ENCODE data around the gene PCDHB13.
"Not testable (repeated sequence)": the region's sequence is repeated elsewhere in the genome, so short reads cannot be mapped to it uniquely, and the experiment has no call there.

The PCDHB13 gene

GRCh38 chr5:141180313-141180712 lies 33.4 kb upstream of the PCDHB13 start:
- H3K4me3 ChIP-seq (ENCODE audit: control insufficient read depth, low read depth, low read length): no peak overlapping the region
- no peak for TF ChIP-seq CTCF (IDR thresholded peaks at IDR 0.05; ENCODE audit: control insufficient read depth, insufficient read depth, low read depth, low read length, missing control alignments)
- no peak for DNase-seq (ENCODE audit: low read depth)

- no peak for DNase-seq (ENCODE audit: low read depth)
These were observed 31.5 kb upstream of the PCDHB13 start, which contains the start of gene PCDHB16 for GRCh38 chr5:141182248-141182647. Gene PCDHB16 (plus strand): TSS chr5:141182387. CDS start chr5:141182560, 173 bp downstream.

DNA sequence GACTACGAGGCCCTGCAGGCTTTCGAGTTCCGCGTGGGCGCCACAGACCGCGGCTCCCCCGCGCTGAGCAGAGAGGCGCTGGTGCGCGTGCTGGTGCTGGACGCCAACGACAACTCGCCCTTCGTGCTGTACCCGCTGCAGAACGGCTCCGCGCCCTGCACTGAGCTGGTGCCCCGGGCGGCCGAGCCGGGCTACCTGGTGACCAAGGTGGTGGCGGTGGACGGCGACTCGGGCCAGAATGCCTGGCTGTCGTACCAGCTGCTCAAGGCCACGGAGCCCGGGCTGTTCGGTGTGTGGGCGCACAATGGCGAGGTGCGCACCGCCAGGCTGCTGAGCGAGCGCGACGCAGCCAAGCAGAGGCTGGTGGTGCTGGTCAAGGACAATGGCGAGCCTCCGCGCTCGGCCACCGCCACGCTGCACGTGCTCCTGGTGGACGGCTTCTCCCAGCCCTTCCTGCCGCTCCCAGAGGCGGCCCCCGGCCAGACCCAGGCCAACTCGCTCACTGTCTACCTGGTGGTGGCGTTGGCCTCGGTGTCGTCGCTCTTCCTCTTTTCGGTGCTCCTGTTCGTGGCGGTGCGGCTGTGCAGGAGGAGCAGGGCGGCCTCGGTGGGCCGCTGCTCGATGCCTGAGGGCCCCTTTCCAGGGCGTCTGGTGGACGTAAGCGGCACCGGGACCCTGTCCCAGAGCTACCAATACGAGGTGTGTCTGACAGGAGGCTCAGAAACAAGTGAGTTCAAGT lies 29.4 kb upstream of the PCDHB13 start:
- DNase-seq (ENCODE audit: low read depth); H3K4me3 ChIP-seq (ENCODE audit: control insufficient read depth, low read depth, low read length): not testable (repeated sequence)

More at GRCh38 chr5:141182248-141182647, 31.5 kb upstream of the PCDHB13 start, which contains the start of gene PCDHB16:
- peak within 1 kb of the TSS; percentile 34 for H3K4me3 ChIP-seq (ENCODE audit: control insufficient read depth, low read depth, low read length)
- peak; percentile 61 for TF ChIP-seq CTCF (IDR thresholded peaks at IDR 0.05; ENCODE audit: control insufficient read depth, insufficient read depth, low read depth, low read length, missing control alignments)

- peak within 1 kb of the TSS; percentile 27 for H3K4me3 ChIP-seq (ENCODE audit: control insufficient read depth, low read depth, low read length)
- no peak for DNase-seq (ENCODE audit: low read depth)
- TF ChIP-seq CTCF (IDR thresholded peaks at IDR 0.05; ENCODE audit: control insufficient read depth, insufficient read depth, low read depth, low read length, missing control alignments): peak; percentile 70
These were observed 26.7 kb upstream of the PCDHB13 start, which contains the start of gene PCDHB9 for GRCh38 chr5:141186897-141187512. Gene PCDHB9 (plus strand): TSS chr5:141187161. CDS start chr5:141187319, 158 bp downstream.

GRCh38 chr5:141188682-141189081 lies 25.0 kb upstream of the PCDHB13 start:
- not testable (repeated sequence) for H3K4me3 ChIP-seq (ENCODE audit: control insufficient read depth, low read depth, low read length); DNase-seq (ENCODE audit: low read depth)

DNA sequence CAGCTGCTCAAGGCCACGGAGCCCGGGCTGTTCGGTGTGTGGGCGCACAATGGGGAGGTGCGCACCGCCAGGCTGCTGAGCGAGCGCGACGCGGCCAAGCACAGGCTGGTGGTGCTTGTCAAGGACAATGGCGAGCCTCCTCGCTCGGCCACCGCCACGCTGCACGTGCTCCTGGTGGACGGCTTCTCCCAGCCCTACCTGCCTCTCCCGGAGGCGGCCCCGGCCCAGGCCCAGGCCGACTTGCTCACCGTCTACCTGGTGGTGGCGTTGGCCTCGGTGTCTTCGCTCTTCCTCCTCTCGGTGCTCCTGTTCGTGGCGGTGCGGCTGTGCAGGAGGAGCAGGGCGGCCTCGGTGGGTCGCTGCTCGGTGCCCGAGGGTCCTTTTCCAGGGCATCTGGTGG lies 24.6 kb upstream of the PCDHB13 start:
- not testable (repeated sequence) for DNase-seq (ENCODE audit: low read depth); H3K4me3 ChIP-seq (ENCODE audit: control insufficient read depth, low read depth, low read length)

DNA sequence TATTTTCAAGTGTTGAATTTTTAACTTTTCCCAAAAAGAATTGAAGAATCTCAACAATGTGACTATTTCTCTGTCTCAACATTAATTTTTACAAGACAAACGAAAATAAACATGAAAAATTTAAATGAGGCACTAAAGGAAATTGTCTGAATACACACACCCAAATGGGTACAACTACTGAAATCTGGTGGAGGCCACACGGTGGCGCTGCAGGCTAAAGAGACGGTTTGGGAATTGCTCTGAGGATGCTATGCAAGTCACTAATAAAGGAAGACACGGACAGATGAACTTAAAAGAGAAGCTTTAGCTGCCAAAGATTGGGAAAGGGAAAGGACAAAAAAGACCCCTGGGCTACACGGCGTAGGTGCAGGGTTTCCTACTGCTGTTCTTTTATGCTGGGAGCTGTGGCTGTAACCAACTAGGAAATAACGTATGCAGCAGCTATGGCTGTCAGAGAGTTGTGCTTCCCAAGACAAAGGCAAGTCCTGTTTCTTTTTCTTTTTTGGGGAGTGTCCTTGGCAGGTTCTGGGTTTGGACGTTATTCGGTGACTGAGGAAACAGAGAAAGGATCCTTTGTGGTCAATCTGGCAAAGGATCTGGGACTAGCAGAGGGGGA lies 21.5 kb upstream of the PCDHB13 start, which contains the start of gene PCDHB10:
Gene PCDHB10, plus strand, starts transcription at position 244 of the 616 bp plus-strand sequence. Its CDS starts 200 bp downstream, at position 444.
- peak; percentile 66 for TF ChIP-seq CTCF (IDR thresholded peaks at IDR 0.05; ENCODE audit: control insufficient read depth, insufficient read depth, low read depth, low read length, missing control alignments)
- H3K4me3 ChIP-seq (ENCODE audit: control insufficient read depth, low read depth, low read length): peak within 1 kb of the TSS; percentile 2; the same call in 1 of the 2 replicates
- no peak for DNase-seq (ENCODE audit: low read depth)

- not testable (repeated sequence) for H3K4me3 ChIP-seq (ENCODE audit: control insufficient read depth, low read depth, low read length); DNase-seq (ENCODE audit: low read depth)
These were observed 19.4 kb upstream of the PCDHB13 start for GRCh38 chr5:141194332-141194731.

Measured in AG09309 (cell line).